NT2/D1 (cell line): ENCODE data around the gene DDX43.
"Not testable (repeated sequence)": the region's sequence is repeated elsewhere in the genome, so short reads cannot be mapped to it uniquely, and the experiment has no call there.

Experiments used
- DNase-seq: peaks from one replicate; pipeline ENCODE4 v3.0.0-alpha.2; 2011; ENCODE audit warnings: low read depth, low spot score
- H3K27me3 ChIP-seq: 2 replicates; pipeline ENCODE4 v1.6.0; 2011; ENCODE audit warnings: mild to moderate bottlenecking; ENCODE audit not compliant: insufficient read length, insufficient read depth
- H3K36me3 ChIP-seq: 2 replicates; pipeline ENCODE4 v1.6.1; 2011; ENCODE audit warnings: mild to moderate bottlenecking, low read length, mixed read lengths; ENCODE audit not compliant: insufficient read depth, insufficient read length
- H3K4me1 ChIP-seq: 2 replicates; pipeline ENCODE4 v1.5.1; 2011; ENCODE audit not compliant: insufficient read depth, insufficient read length
- H3K4me3 ChIP-seq: 2 replicates; pipeline ENCODE4 v1.5.1; 2011; ENCODE audit warnings: low read depth; ENCODE audit not compliant: insufficient read length
- H3K9ac ChIP-seq: 2 replicates; pipeline ENCODE4 v1.6.0; 2011; ENCODE audit warnings: low read depth; ENCODE audit not compliant: insufficient read length
- H3K9me3 ChIP-seq: 2 replicates; pipeline ENCODE4 v1.5.1; 2011; ENCODE audit warnings: mild to moderate bottlenecking, low read length; ENCODE audit not compliant: insufficient read depth
- SUZ12 ChIP-seq: IDR thresholded peaks from 2 replicates; pipeline ENCODE4 v1.6.1; 2011; ENCODE audit not compliant: insufficient read length, insufficient read depth; ENCODE audit errors: extremely low read depth
- YY1 ChIP-seq: IDR thresholded peaks from 2 replicates; pipeline ENCODE4 v1.6.1; 2011; ENCODE audit not compliant: insufficient read length, insufficient read depth
- ZNF274 ChIP-seq: IDR thresholded peaks from 2 replicates; pipeline ENCODE4 v1.6.1; 2011; ENCODE audit warnings: mild to moderate bottlenecking, low read depth, low read length

Gene DDX43

GRCh38 chr6:73388800-73389512, 5.7 kb upstream of the DDX43 start:
- no peaks in the 10 kb centered on the region for H3K36me3 ChIP-seq
- DNase-seq: peak; percentile 63

GRCh38 chr6:73389854-73390253, 4.8 kb upstream of the DDX43 start:
- H3K4me3 ChIP-seq: no peak overlapping the region
- no peaks in the 10 kb centered on the region for H3K4me1 ChIP-seq
- H3K9ac ChIP-seq: no peak overlapping the region
- TF ChIP-seq YY1 (no peak), SUZ12 (no peak), ZNF274 (no peak)
- DNase-seq: no peak
- H3K9me3 ChIP-seq: peaks cover 4% of the 10 kb centered on the region; the same call in 1 of the 2 replicates
- no peaks in the 10 kb centered on the region for H3K27me3 ChIP-seq
- H3K36me3 ChIP-seq: no peaks in the 10 kb centered on the region

More at GRCh38 chr6:73388800-73389512, 5.7 kb upstream of the DDX43 start:
- Histone ChIP-seq H3K4me1 (no peaks in the 10 kb centered on the region), H3K4me3 (peak overlapping the region; percentile 43), H3K9me3 (no peaks in the 10 kb centered on the region), H3K27me3 (no peaks in the 10 kb centered on the region), H3K9ac (peak overlapping the region; percentile 77)
- TF ChIP-seq SUZ12 (no peak), ZNF274 (no peak), YY1 (no peak)

GRCh38 chr6:73391675-73392074, 3.0 kb upstream of the DDX43 start:
- Histone ChIP-seq H3K27me3 (no peaks in the 10 kb centered on the region), H3K9me3 (peaks cover 6% of the 10 kb centered on the region; the same call in 1 of the 2 replicates), H3K4me3 (no peak overlapping the region), H3K4me1 (no peaks in the 10 kb centered on the region), H3K36me3 (no peaks in the 10 kb centered on the region), H3K9ac (no peak overlapping the region)
- no peak for DNase-seq
- TF ChIP-seq ZNF274 (no peak), SUZ12 (no peak), YY1 (no peak)

- H3K27me3 ChIP-seq, DNase-seq, H3K4me3 ChIP-seq, H3K9me3 ChIP-seq, H3K36me3 ChIP-seq, H3K9ac ChIP-seq, H3K4me1 ChIP-seq: not testable (repeated sequence)
Measured at GRCh38 chr6:73392188-73392587, 2.4 kb upstream of the DDX43 start.

- TF ChIP-seq SUZ12: no peak
- no peak for TF ChIP-seq YY1
- TF ChIP-seq ZNF274: no peak
- H3K9ac ChIP-seq: no peak overlapping the region
- H3K4me3 ChIP-seq: no peak overlapping the region
- no peaks in the 10 kb centered on the region for H3K36me3 ChIP-seq
- DNase-seq: no peak
- no peaks in the 10 kb centered on the region for H3K27me3 ChIP-seq
- no peaks in the 10 kb centered on the region for H3K4me1 ChIP-seq
- peaks cover 6% of the 10 kb centered on the region; the same call in 1 of the 2 replicates for H3K9me3 ChIP-seq
Measured at GRCh38 chr6:73393278-73393677, 1.4 kb upstream of the DDX43 start.

- Histone ChIP-seq H3K9me3 (peaks cover 6% of the 10 kb centered on the region; the same call in 1 of the 2 replicates), H3K4me3 (no peak overlapping the region), H3K9ac (no peak overlapping the region), H3K4me1 (no peaks in the 10 kb centered on the region), H3K36me3 (no peaks in the 10 kb centered on the region), H3K27me3 (no peaks in the 10 kb centered on the region)
- no peak for DNase-seq
- TF ChIP-seq ZNF274 (no peak), YY1 (no peak), SUZ12 (no peak)
Measured at GRCh38 chr6:73395875-73396274, 1.2 kb downstream of the DDX43 start.

- H3K4me3 ChIP-seq: no peak overlapping the region
- TF ChIP-seq ZNF274 (no peak), YY1 (no peak), SUZ12 (no peak)
- no peak overlapping the region for H3K9ac ChIP-seq
- no peaks in the 10 kb centered on the region for H3K27me3 ChIP-seq
- DNase-seq: no peak
- H3K36me3 ChIP-seq: no peaks in the 10 kb centered on the region
- H3K9me3 ChIP-seq: no peaks in the 10 kb centered on the region
- H3K4me1 ChIP-seq: no peaks in the 10 kb centered on the region
Measured at GRCh38 chr6:73400656-73401055, 6.0 kb downstream of the DDX43 start.
